ENCODE data around the gene ABHD17C.
A peak's percentile ranks its signal among the peaks of the same experiment; 100 is the strongest.

Gene ABHD17C

GRCh38 chr15:80764535-80764934 lies 69.4 kb downstream of the ABHD17C start:
- DNase-seq (ENCODE audit: low read depth in 2 of 2) = no peak

- DNase-seq (ENCODE audit: low read depth in 2 of 2) = no peak
Observed at GRCh38 chr15:80766275-80766674, 71.2 kb downstream of the ABHD17C start.

- no peak for DNase-seq (ENCODE audit: low read depth in 2 of 2)
Observed at GRCh38 chr15:80768158-80768557, 73.0 kb downstream of the ABHD17C start.

GRCh38 chr15:80769153-80769828 lies 74.2 kb downstream of the ABHD17C start:
- no peak for DNase-seq (ENCODE audit: low read depth in 2 of 2)

GRCh38 chr15:80769829-80770705 lies 75.0 kb downstream of the ABHD17C start:
- DNase-seq (ENCODE audit: low read depth in 2 of 2) = no peak

- no peak for DNase-seq (ENCODE audit: low read depth in 2 of 2)
Observed at GRCh38 chr15:80773122-80773551, 78.0 kb downstream of the ABHD17C start.

GRCh38 chr15:80773792-80774352 lies 78.8 kb downstream of the ABHD17C start:
- no peak for DNase-seq (ENCODE audit: low read depth in 2 of 2)

- DNase-seq (ENCODE audit: low read depth in 2 of 2) = no peak
Observed at GRCh38 chr15:80774486-80774885, 79.4 kb downstream of the ABHD17C start.

GRCh38 chr15:80775338-80775737 lies 80.2 kb downstream of the ABHD17C start:
- DNase-seq (ENCODE audit: low read depth in 2 of 2) = no peak

- peak; percentile 24 to 32 for DNase-seq (ENCODE audit: low read depth in 2 of 2)
Observed at GRCh38 chr15:80776420-80777045, 81.4 kb downstream of the ABHD17C start.

- DNase-seq (ENCODE audit: low read depth in 2 of 2) = no peak
Observed at GRCh38 chr15:80777137-80777536, 82.0 kb downstream of the ABHD17C start.

- DNase-seq (ENCODE audit: low read depth in 2 of 2) = no peak
Observed at GRCh38 chr15:80777826-80778620, 82.9 kb downstream of the ABHD17C start.

GRCh38 chr15:80778621-80778963 lies 83.5 kb downstream of the ABHD17C start:
- DNase-seq (ENCODE audit: low read depth in 2 of 2) = no peak

GRCh38 chr15:80778964-80779657 lies 84.0 kb downstream of the ABHD17C start, which contains the start of gene CEMIP:
TSS of gene CEMIP (plus strand) at chr15:80779370. CDS start at chr15:80873880, 94,510 bp downstream.
- DNase-seq (ENCODE audit: low read depth in 2 of 2) = peak; percentile 43 to 53

GRCh38 chr15:80779658-80780415 lies 84.7 kb downstream of the ABHD17C start:
- DNase-seq (ENCODE audit: low read depth in 2 of 2) = no peak

- DNase-seq (ENCODE audit: low read depth in 2 of 2) = no peak
Observed at GRCh38 chr15:80780416-80781221, 85.5 kb downstream of the ABHD17C start.

GRCh38 chr15:80783260-80783659 lies 88.2 kb downstream of the ABHD17C start:
- DNase-seq (ENCODE audit: low read depth in 2 of 2) = no peak

- no peak for DNase-seq (ENCODE audit: low read depth in 2 of 2)
Observed at GRCh38 chr15:80785335-80785734, 90.2 kb downstream of the ABHD17C start.

- DNase-seq (ENCODE audit: low read depth in 2 of 2) = no peak
Observed at GRCh38 chr15:80785811-80786354, 90.8 kb downstream of the ABHD17C start.

All from stimulated activated CD8-positive, alpha-beta memory T cell treated with anti-CD3 and anti-CD28 coated beads, Interleukin-15, amount 100 ng/mL, for 48 hours (primary cell).